H1 (cell line): ENCODE data around the gene TBC1D9B. TPM values are rescaled to one million over a fixed set of nuclear protein-coding genes. Genes with fewer than 3 reads are reported as not detected.

ENCODE experiments used
- ASH2L ChIP-seq: fragments of 200-600, 300-600 bp; sonication (generic); IDR thresholded peaks from one replicate; pipeline ENCODE4 v1.7.1; 2017; ENCODE audit warnings: low read length
- BRCA1 ChIP-seq: IDR thresholded peaks from 2 replicates; pipeline ENCODE4 v1.6.1; 2012; ENCODE audit warnings: low read depth, low read length, improper control_type of control experiment
- CHD7 ChIP-seq: fragments of 300-600 bp; sonication (generic); IDR thresholded peaks from 2 replicates; pipeline ENCODE4 v1.7.1; 2012; ENCODE audit warnings: low read length, moderate library complexity, mild to moderate bottlenecking, inconsistent platforms; ENCODE audit not compliant: insufficient replicate concordance
- FOSL1 ChIP-seq: IDR thresholded peaks from 2 replicates; pipeline ENCODE4 v1.6.1; 2011; ENCODE audit warnings: mild to moderate bottlenecking, low read depth, low read length, moderate library complexity; ENCODE audit not compliant: insufficient read depth
- HDAC6 ChIP-seq: IDR thresholded peaks from one replicate; pipeline ENCODE4 v1.7.1; 2012; ENCODE audit warnings: low read depth, mild to moderate bottlenecking, inconsistent platforms, low read length, moderate library complexity
- TAF1 ChIP-seq: IDR thresholded peaks from 2 replicates; pipeline ENCODE4 v1.6.1; 2011; ENCODE audit warnings: mild to moderate bottlenecking, low read depth, low read length
- polyA plus RNA-seq, 7 experiments: library from polyadenylated mRNA; depleted of rRNA in 3 of 7; stranded (reverse) in 5 of 7; unstranded in 2 of 7; fragments of >200 nt in 5 of 7; fragments of 200-250 nt in 2 of 7; gene quantifications; 1 replicate in 5 of 7; 2 replicates in 1 of 7; 4 replicates in 1 of 7; pipeline versions ENCODE4 v1.2.1 to v1.2.3, GENCODE V29; 2011 to 2013; ENCODE audit warnings: missing spikeins in 2 of 7, mixed read lengths in 2 of 7
- total RNA-seq: library from RNA; stranded (reverse); fragmentation: NEBNext Ultra II Directional; extraction: Animal tissue kit (Norgen Biotek cat#: 25700); gene quantifications from 2 replicates; pipeline ENCODE4 v1.2.1, GENCODE V29; 2021

The TBC1D9B gene
- total and polyA plus RNA-seq, 2 of the 8 experiments (the other 6 are each of a cell fraction or from before 2014, with no cell fraction given): 33.6 to 57.1 TPM

DNA sequence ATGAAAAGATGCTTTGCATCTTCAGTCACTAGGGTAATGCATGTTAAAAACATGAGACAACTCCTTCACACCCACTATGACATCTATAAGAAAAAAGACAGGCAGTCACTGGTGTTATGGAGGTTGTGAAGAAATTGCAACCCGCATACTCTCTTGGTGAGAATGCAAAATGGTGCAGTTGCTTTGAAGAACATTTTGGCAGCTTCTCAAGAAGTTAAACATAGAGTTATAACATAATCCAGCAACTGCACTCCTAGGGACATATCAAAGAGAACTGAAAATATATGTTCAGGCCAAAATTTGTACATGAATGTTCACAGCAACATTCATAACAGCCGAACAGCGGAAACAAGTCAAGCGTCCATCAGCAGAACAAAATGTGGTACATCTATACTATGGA is 46.3 kb upstream of the TBC1D9B start (continued):
- TF ChIP-seq BRCA1 (no peak), ASH2L (no peak), FOSL1 (no peak), TAF1 (no peak), CHD7 (no peak), HDAC6 (no peak)
